NCI-H446 (cell line): ENCODE data around the gene ELOA.
A peak's percentile ranks its signal among the peaks of the same experiment; 100 is the strongest.
"Not testable (repeated sequence)": the region's sequence is repeated elsewhere in the genome, so short reads cannot be mapped to it uniquely, and the experiment has no call there.

ENCODE experiments used
- DNase-seq, 2 experiments: peaks; one replicate each; lab custom pipeline; 2025; lab: John Stamatoyannopoulos, UW

The ELOA gene

GRCh38 chr1:23783141-23783540, 39.9 kb downstream of the ELOA start:
- not testable (repeated sequence) for DNase-seq

- DNase-seq: no peak
Measured at GRCh38 chr1:23784846-23785245, 41.6 kb downstream of the ELOA start.

GRCh38 chr1:23787701-23788100, 44.4 kb downstream of the ELOA start:
- no peak for DNase-seq

- no peak for DNase-seq
Measured at GRCh38 chr1:23788695-23789094, 45.4 kb downstream of the ELOA start.

- DNase-seq: peak; percentile 83 to 93
Measured at GRCh38 chr1:23790696-23791515, 47.6 kb downstream of the ELOA start, which contains the start of gene LYPLA2. TSS of gene LYPLA2 (plus strand) at chr1:23791145. CDS start at chr1:23792683, 1,538 bp downstream.

- no peak for DNase-seq
Measured at GRCh38 chr1:23791516-23792047, 48.3 kb downstream of the ELOA start.

- no peak for DNase-seq
Measured at GRCh38 chr1:23792151-23792945, 49.1 kb downstream of the ELOA start.

GRCh38 chr1:23793018-23793781, 49.9 kb downstream of the ELOA start:
- no peak for DNase-seq

GRCh38 chr1:23793861-23794731, 50.8 kb downstream of the ELOA start:
- DNase-seq: no peak

GRCh38 chr1:23794732-23795182, 51.5 kb downstream of the ELOA start:
- DNase-seq: not testable (repeated sequence)

GRCh38 chr1:23795676-23796465, 52.6 kb downstream of the ELOA start:
- no peak for DNase-seq

GRCh38 chr1:23796466-23797271, 53.4 kb downstream of the ELOA start:
- DNase-seq: no peak

- DNase-seq: no peak
Measured at GRCh38 chr1:23797478-23798448, 54.5 kb downstream of the ELOA start.

GRCh38 chr1:23798662-23799142, 55.4 kb downstream of the ELOA start:
- DNase-seq: no peak

- DNase-seq: no peak
Measured at GRCh38 chr1:23799255-23799569, 55.9 kb downstream of the ELOA start.

- no peak for DNase-seq
Measured at GRCh38 chr1:23799570-23800399, 56.5 kb downstream of the ELOA start.
